GM23338 (cell line): ENCODE results near the gene KLC1. TPM values are rescaled to one million over a fixed set of nuclear protein-coding genes. Genes with fewer than 3 reads are reported as not detected.
A peak's percentile ranks its signal among the peaks of the same experiment; 100 is the strongest.

Experiments used
- ATAC-seq: fragments of 200-7000 bp; cut with Tn5 transposase; 3 replicates; pipeline ENCODE4 v1.9.1; 2020
- DNase-seq: peaks from one replicate; pipeline ENCODE4 v3.0.0-alpha.2; 2015; ENCODE audit warnings: low spot score
- H2AFZ ChIP-seq: fragments of 200-600 bp; sonication (generic); 2 replicates; pipeline ENCODE4 v1.8.0; 2016; ENCODE audit warnings: antibody characterized with exemption, mild to moderate bottlenecking, moderate library complexity
- H3F3A ChIP-seq: fragments of 200-600 bp; sonication (generic); replicated peaks from 2 replicates; pipeline ENCODE4 v1.8.0; 2017; ENCODE audit warnings: antibody characterized with exemption, mixed run types, low read depth
- H3K27ac ChIP-seq: fragments of 200-600 bp; sonication (generic); 2 replicates; pipeline ENCODE4 v1.6.1; 2016; ENCODE audit warnings: low read depth
- H3K27me3 ChIP-seq: fragments of 200-600 bp; sonication (generic); 2 replicates; pipeline ENCODE4 v1.8.0; 2016; ENCODE audit warnings: mild to moderate bottlenecking, mixed run types, moderate library complexity; ENCODE audit not compliant: insufficient read depth
- H3K36me3 ChIP-seq: fragments of 200-600 bp; sonication (generic); 2 replicates; pipeline ENCODE4 v1.8.0; 2016; ENCODE audit warnings: mild to moderate bottlenecking; ENCODE audit not compliant: insufficient read depth
- H3K4me1 ChIP-seq: fragments of 200-600 bp; sonication (generic); 2 replicates; pipeline ENCODE4 v1.8.0; 2016; ENCODE audit warnings: mild to moderate bottlenecking, moderate library complexity; ENCODE audit not compliant: insufficient read depth
- H3K4me2 ChIP-seq: fragments of 200-600 bp; sonication (generic); 2 replicates; pipeline ENCODE4 v1.7.1; 2017; ENCODE audit warnings: mixed run types
- H3K4me3 ChIP-seq: fragments of 200-600 bp; sonication (generic); 2 replicates; pipeline ENCODE4 v1.6.1; 2016; ENCODE audit warnings: mixed run types
- H3K79me2 ChIP-seq: fragments of 200-600 bp; sonication (generic); replicated peaks from 2 replicates; pipeline ENCODE4 v1.8.0; 2017; ENCODE audit warnings: mild to moderate bottlenecking; ENCODE audit not compliant: insufficient read depth
- H3K9me2 ChIP-seq: fragments of 200-600 bp; sonication (generic); 2 replicates; pipeline ENCODE4 v1.8.0; 2017; ENCODE audit not compliant: insufficient read depth
- H4K20me1 ChIP-seq: fragments of 200-600 bp; sonication (generic); replicated peaks from 2 replicates; pipeline ENCODE4 v1.8.0; 2017; ENCODE audit warnings: mild to moderate bottlenecking; ENCODE audit not compliant: insufficient read depth
- H3K27ac Mint-ChIP-seq: 2 replicates; pipeline ENCODE4 v1.8.0; 2020; ENCODE audit warnings: inconsistent platforms, mild to moderate bottlenecking, moderate library complexity, mixed read lengths
- H3K27me3 Mint-ChIP-seq: 3 replicates; pipeline ENCODE4 v1.8.0; 2022; ENCODE audit warnings: low read depth, mild to moderate bottlenecking, moderate library complexity, mixed read lengths, inconsistent platforms; ENCODE audit not compliant: insufficient read depth, poor library complexity
- H3K36me3 Mint-ChIP-seq: 3 replicates; pipeline ENCODE4 v1.8.0; 2021; ENCODE audit warnings: low read depth, mild to moderate bottlenecking, inconsistent platforms, moderate library complexity, mixed read lengths
- H3K4me1 Mint-ChIP-seq: 3 replicates; pipeline ENCODE4 v1.8.0; 2020; ENCODE audit warnings: mild to moderate bottlenecking, inconsistent platforms, mixed read lengths
- H3K4me3 Mint-ChIP-seq: 3 replicates; pipeline ENCODE4 v1.8.0; 2021; ENCODE audit warnings: moderate library complexity, mild to moderate bottlenecking, inconsistent platforms, mixed read lengths
- H3K9me3 Mint-ChIP-seq: 3 replicates; pipeline ENCODE4 v1.8.0; 2020; ENCODE audit warnings: moderate library complexity, mild to moderate bottlenecking, inconsistent platforms, mixed read lengths
- CREB1 ChIP-seq: fragments of 250-450 bp; sonication (Bioruptor Pico); IDR thresholded peaks from 2 replicates; pipeline ENCODE4 v1.5.0; 2020; ENCODE audit warnings: low read depth, mild to moderate bottlenecking, moderate library complexity
- EZH2phosphoT487 ChIP-seq: fragments of 200-600 bp; sonication (generic); IDR thresholded peaks from one replicate; pipeline ENCODE4 v1.8.1; 2018; ENCODE audit warnings: antibody characterized with exemption; ENCODE audit not compliant: unreplicated experiment
- JUNB ChIP-seq: IDR thresholded peaks from one replicate; pipeline ENCODE4 v1.6.1; 2016; ENCODE audit warnings: antibody characterized with exemption; ENCODE audit not compliant: unreplicated experiment
- NANOG ChIP-seq: IDR thresholded peaks from 2 replicates; pipeline ENCODE4 v1.6.1; 2016; ENCODE audit warnings: antibody characterized with exemption, borderline replicate concordance
- POLR2AphosphoS5 ChIP-seq: IDR thresholded peaks from 2 replicates; pipeline ENCODE4 v1.6.1; 2016; ENCODE audit warnings: antibody characterized with exemption, low read depth
- ZNF331 ChIP-seq: fragments of 250-450 bp; sonication (Bioruptor Pico); IDR thresholded peaks from 2 replicates; pipeline ENCODE4 v1.5.0; 2020; ENCODE audit warnings: low read depth, mild to moderate bottlenecking, moderate library complexity
- polyA plus RNA-seq: library from polyadenylated mRNA; unstranded; fragments of >200 nt; fragmentation: Nextera tagmentation; extraction: Ambion mirVana; gene quantifications from 2 replicates; pipeline ENCODE4 v1.2.1, GENCODE V29; 2016
- total RNA-seq: library from RNA; depleted of rRNA; stranded (reverse); fragments of >200 nt; shearing (Covaris generic); gene quantifications from 2 replicates; pipeline ENCODE4 v1.2.3, GENCODE V29; 2014
- TF ChIP-seq, protein P1 (sequence below): IDR thresholded peaks from 2 replicates; pipeline ENCODE4 v1.6.1; 2016; ENCODE audit warnings: antibody characterized with exemption
- TF ChIP-seq, protein P2 (sequence below), 2 experiments: fragments of 200-600 bp in 1 of 2; sonication (generic) in 1 of 2; conservative IDR thresholded peaks; 2 replicates each; pipeline versions ENCODE4 v1.5.1 to v1.6.1; 2016 to 2017; ENCODE audit warnings: antibody characterized with exemption in 2 of 2, low read depth in 2 of 2, mild to moderate bottlenecking in 2 of 2, moderate library complexity in 1 of 2
- TF ChIP-seq, protein P3 (sequence below): IDR thresholded peaks from one replicate; pipeline ENCODE4 v1.6.1; 2018; ENCODE audit warnings: antibody characterized with exemption; ENCODE audit not compliant: unreplicated experiment

KLC1 gene
- total and polyA plus RNA-seq, 2 experiments from 2014 or later: 165 to 308 TPM

DNA sequence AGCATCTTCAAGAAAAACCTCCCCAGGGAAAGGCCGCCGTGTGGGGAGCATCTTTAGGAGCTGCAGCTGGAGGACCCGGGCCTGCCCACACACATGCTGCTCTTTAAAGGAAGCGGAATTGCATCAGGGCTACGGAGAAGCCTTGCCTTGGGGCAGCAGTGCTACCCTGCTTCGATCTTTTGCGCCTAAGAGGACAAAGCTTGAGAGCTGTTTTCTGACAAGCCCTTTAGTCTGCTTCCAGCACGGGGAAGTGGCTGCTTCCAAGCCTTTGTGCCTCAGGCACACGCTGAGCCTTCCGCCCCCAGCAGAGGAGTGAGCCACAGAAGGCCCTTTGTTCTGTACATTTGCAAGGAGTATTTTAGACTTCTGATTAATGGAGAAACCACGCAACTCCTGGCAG lies 34.7 kb upstream of the KLC1 start:
- TF ChIP-seq, protein P1, sequence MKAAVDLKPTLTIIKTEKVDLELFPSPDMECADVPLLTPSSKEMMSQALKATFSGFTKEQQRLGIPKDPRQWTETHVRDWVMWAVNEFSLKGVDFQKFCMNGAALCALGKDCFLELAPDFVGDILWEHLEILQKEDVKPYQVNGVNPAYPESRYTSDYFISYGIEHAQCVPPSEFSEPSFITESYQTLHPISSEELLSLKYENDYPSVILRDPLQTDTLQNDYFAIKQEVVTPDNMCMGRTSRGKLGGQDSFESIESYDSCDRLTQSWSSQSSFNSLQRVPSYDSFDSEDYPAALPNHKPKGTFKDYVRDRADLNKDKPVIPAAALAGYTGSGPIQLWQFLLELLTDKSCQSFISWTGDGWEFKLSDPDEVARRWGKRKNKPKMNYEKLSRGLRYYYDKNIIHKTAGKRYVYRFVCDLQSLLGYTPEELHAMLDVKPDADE: no peak
- TF ChIP-seq, protein P2, sequence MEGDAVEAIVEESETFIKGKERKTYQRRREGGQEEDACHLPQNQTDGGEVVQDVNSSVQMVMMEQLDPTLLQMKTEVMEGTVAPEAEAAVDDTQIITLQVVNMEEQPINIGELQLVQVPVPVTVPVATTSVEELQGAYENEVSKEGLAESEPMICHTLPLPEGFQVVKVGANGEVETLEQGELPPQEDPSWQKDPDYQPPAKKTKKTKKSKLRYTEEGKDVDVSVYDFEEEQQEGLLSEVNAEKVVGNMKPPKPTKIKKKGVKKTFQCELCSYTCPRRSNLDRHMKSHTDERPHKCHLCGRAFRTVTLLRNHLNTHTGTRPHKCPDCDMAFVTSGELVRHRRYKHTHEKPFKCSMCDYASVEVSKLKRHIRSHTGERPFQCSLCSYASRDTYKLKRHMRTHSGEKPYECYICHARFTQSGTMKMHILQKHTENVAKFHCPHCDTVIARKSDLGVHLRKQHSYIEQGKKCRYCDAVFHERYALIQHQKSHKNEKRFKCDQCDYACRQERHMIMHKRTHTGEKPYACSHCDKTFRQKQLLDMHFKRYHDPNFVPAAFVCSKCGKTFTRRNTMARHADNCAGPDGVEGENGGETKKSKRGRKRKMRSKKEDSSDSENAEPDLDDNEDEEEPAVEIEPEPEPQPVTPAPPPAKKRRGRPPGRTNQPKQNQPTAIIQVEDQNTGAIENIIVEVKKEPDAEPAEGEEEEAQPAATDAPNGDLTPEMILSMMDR (conservative IDR thresholded peaks at IDR 0.05; ENCODE audit: low read depth in 2 of 2): no peak
- TF ChIP-seq NANOG (no peak), ZNF331 (no peak), POLR2AphosphoS5 (no peak), EZH2phosphoT487 (no peak)
- TF ChIP-seq, protein P3, sequence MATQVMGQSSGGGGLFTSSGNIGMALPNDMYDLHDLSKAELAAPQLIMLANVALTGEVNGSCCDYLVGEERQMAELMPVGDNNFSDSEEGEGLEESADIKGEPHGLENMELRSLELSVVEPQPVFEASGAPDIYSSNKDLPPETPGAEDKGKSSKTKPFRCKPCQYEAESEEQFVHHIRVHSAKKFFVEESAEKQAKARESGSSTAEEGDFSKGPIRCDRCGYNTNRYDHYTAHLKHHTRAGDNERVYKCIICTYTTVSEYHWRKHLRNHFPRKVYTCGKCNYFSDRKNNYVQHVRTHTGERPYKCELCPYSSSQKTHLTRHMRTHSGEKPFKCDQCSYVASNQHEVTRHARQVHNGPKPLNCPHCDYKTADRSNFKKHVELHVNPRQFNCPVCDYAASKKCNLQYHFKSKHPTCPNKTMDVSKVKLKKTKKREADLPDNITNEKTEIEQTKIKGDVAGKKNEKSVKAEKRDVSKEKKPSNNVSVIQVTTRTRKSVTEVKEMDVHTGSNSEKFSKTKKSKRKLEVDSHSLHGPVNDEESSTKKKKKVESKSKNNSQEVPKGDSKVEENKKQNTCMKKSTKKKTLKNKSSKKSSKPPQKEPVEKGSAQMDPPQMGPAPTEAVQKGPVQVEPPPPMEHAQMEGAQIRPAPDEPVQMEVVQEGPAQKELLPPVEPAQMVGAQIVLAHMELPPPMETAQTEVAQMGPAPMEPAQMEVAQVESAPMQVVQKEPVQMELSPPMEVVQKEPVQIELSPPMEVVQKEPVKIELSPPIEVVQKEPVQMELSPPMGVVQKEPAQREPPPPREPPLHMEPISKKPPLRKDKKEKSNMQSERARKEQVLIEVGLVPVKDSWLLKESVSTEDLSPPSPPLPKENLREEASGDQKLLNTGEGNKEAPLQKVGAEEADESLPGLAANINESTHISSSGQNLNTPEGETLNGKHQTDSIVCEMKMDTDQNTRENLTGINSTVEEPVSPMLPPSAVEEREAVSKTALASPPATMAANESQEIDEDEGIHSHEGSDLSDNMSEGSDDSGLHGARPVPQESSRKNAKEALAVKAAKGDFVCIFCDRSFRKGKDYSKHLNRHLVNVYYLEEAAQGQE: no peak
- Histone ChIP-seq H3F3A (peaks cover 7% of the 10 kb centered on the region; the same call in 1 of the 2 replicates), H3K9me2 (no peaks in the 10 kb centered on the region), H3K36me3 (no peaks in the 10 kb centered on the region), H3K79me2 (no peaks in the 10 kb centered on the region), H3K4me1 (no peaks in the 10 kb centered on the region; the same call in 1 of the 2 replicates), H3K4me3 (no peak overlapping the region), H2AFZ (no peak overlapping the region), H3K27ac (peak overlapping the region; percentile 90), H4K20me1 (no peaks in the 10 kb centered on the region), H3K4me2 (no peak overlapping the region), H3K27me3 (no peaks in the 10 kb centered on the region)
- Mint-ChIP-seq H3K27ac (peak overlapping the region; percentile 93), H3K4me1 (peaks cover 15% of the 10 kb centered on the region), H3K27me3 (peaks cover 4% of the 10 kb centered on the region), H3K36me3 (peaks cover 8% of the 10 kb centered on the region), H3K4me3 (no peak overlapping the region), H3K9me3 (no peaks in the 10 kb centered on the region; the same call in 2 of the 3 replicates)
- ATAC-seq (peak; percentile 86), DNase-seq (peak; percentile 51)

DNA sequence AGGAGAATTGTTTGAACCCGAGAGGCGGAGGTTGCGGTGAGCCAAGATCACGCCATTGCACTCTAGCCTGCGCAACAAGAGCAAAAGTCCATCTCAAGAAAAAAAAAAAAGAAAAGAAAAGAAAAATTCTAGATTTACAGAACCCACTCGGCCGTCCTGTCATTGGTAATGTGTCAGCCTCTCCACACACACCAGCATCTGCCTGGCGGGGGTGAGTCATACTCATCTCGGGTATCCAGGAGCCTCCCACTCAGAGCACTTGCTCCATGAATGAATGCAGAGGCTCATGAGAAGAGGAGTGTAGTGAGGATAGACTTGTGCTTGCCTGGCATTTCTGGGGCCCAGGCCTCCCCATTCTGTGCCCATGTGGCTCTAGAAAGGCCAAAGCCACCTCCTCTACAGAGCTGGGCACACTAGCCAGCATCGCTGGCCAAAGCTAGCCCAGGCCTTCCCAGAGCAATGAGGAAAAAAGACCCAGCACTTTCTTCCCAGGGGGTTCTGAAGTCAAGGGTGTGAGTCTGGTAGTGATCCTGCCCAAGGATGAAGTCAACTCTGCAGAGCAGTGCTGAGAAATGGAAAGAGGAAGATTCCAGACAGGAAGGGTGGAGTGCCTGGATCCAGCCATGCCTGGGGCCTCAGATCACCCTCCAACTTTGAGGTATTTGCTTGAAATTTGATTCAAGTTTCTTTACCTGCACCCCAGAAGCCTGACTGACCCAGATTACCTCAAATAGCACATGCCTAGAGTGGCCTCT lies 31.2 kb upstream of the KLC1 start:
- H3K9me3 Mint-ChIP-seq: no peaks in the 10 kb centered on the region; the same call in 2 of the 3 replicates
- H2AFZ ChIP-seq: no peak overlapping the region
- no peak for ATAC-seq

More for the DNA sequence above, 31.2 kb upstream of the KLC1 start:
- H3K4me2 ChIP-seq: no peak overlapping the region
- H3K27ac ChIP-seq: peak overlapping the region; percentile 55; the same call in 1 of the 2 replicates
- H3K79me2 ChIP-seq: no peaks in the 10 kb centered on the region
- no peaks in the 10 kb centered on the region for H3K36me3 Mint-ChIP-seq
- H3K36me3 ChIP-seq: no peaks in the 10 kb centered on the region
- no peak for TF ChIP-seq POLR2AphosphoS5
- no peak for TF ChIP-seq CREB1 (CRISPR knock-in tag)
- TF ChIP-seq JUNB: no peak
- TF ChIP-seq NANOG: no peak
- no peak for DNase-seq
- no peaks in the 10 kb centered on the region; the same call in 1 of the 2 replicates for H3K4me1 ChIP-seq
- H3K4me1 Mint-ChIP-seq: peaks cover 15% of the 10 kb centered on the region
- no peaks in the 10 kb centered on the region for H3K27me3 ChIP-seq
- peaks cover 7% of the 10 kb centered on the region; the same call in 1 of the 2 replicates for H3F3A ChIP-seq
- H3K27ac Mint-ChIP-seq: no peak overlapping the region
- no peak overlapping the region for H3K4me3 Mint-ChIP-seq
- no peaks in the 10 kb centered on the region for H4K20me1 ChIP-seq
- H3K4me3 ChIP-seq: no peak overlapping the region
- peaks cover 4% of the 10 kb centered on the region for H3K27me3 Mint-ChIP-seq
- H3K9me2 ChIP-seq: no peaks in the 10 kb centered on the region
